ENCODE measurements around the gene B9D2.

B9D2 gene

DNA sequence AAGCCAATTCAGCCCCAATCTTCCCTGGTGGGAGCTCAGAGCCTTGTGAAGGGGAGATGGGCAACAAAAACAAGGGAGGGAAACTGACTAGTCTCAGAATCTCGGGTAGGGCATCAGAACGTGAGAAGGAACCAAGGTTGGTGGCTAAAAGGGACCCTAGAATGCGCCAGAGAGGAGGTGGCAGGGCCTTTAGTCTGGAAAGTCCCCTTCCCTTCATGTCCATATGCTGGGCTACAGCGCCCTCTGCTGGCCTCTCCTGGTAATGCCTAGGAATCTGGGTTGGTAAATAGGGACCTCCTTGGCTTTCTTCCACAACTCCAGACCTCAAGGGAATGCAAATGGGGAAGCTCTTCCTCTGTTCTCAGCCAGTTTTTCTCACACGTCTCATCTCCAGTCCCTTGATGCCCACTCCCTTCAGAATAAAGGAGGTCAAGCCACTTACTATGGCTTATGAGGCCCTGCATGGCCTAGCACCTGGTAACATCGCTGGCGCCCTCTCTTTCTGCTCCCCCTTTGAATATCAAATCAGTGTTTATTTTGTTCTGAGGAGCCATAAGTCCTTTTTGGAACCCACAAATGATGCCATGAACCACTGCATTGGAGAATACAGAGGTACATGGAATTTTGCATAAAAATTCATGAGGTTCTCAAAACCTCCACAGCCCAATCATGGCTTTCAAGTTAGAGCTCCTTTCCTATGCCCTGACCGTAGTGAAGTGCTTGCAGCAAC lies 55.3 kb downstream of the B9D2 start:
- DNase-seq, result peak; percentile 75 to 94 (median 89)

DNA sequence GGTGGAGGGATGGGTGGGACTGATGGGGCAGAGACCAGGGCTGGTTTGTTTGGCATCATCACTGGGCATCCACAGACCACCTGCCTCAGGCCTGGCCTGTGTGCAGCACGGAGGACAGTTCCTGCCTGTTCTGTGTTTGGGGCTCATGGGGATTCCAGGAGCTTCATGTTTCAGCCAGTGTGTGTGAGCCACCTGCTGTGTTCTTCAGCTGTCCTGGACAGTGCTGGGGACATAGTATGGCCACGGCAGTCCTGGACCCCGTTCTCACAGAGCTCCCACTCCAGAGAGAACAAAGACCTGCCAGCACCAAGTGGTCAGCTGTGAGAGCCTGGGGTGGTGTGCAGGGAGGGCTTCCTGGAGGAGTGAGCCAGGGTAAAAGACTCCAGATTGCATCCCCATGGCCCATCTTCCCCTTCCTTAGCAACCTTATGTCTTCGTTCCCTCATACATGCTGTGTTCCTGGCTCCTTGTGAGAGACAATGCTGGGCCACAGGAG lies 55.9 kb downstream of the B9D2 start:
- DNase-seq, result no peak

DNA sequence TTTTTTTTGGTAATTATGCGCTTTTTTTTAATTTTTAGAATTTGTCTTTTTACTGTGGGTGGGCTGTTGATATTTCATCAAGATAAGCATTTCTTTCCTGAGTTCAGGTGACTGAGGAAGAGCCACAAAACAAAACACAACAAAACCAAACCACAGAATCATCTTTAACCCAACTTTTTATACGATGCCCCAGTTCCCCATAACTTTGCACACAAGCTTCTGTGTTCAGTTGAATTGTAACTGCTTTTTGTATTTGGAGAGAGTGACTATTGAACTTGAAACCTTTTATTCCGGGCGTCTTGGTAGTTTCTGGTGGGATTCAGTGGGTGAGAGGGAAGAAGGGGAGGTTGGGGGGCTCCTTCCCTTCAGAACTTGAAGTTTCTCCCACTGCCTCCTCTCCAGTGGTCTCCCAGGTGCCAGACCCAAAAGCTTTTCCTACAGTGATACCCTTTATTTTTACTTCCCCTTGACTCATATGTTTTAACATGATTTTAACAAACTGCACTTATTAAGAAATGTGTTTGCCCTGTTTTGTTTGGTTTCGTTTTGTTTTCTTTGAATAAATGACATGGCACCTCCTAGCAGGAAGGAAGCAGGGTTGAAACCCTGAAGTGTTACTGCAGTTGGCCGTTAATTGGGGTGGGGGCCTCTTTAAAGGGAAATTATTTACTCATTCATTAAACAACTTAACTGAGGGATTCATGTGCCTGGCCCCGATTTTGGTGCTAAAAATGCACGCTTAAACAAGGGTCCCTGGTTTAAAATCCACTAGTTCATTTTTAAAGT lies 56.7 kb downstream of the B9D2 start:
- DNase-seq, result no peak

DNA sequence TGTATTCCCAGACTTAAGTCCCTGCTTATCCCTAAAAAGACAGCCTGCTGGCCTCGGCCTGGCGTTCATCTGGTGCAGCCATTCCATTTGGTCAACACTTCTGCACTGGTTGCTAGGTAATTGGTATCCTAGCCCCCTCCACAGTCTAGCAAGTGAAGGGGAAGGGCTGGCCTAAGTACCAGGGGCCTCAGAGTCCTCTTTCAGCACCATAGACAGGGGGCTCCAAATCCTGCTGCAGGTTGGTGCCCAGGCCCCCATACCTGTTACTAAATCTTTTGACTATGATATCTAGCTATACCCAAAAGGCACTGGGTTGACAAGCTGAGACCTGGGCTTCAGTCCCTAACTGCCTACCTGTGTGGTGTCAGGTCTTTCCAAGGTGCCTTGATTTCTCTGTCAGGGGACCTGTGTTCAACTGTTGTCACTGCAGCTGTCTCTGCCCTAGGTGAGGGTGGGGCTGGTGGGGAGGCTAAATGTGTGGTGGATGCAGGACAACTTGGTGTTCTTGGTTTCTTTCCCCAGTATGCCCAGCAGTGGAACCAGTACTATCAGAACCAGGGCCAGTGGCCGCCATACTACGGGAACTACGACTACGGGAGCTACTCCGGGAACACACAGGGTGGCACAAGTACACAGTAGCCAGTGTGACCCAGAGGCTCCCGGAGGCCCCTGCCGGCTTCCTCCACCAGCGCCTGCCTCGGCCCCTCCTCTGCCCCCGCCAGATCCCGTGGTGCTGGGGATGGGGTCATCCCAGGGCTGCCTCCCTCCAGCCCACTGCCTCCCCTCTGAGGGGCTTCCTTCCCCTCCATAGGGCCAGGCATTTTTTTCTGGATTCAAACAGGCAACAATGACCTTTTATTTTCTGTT lies 57.8 kb downstream of the B9D2 start:
- DNase-seq, result no peak

DNA sequence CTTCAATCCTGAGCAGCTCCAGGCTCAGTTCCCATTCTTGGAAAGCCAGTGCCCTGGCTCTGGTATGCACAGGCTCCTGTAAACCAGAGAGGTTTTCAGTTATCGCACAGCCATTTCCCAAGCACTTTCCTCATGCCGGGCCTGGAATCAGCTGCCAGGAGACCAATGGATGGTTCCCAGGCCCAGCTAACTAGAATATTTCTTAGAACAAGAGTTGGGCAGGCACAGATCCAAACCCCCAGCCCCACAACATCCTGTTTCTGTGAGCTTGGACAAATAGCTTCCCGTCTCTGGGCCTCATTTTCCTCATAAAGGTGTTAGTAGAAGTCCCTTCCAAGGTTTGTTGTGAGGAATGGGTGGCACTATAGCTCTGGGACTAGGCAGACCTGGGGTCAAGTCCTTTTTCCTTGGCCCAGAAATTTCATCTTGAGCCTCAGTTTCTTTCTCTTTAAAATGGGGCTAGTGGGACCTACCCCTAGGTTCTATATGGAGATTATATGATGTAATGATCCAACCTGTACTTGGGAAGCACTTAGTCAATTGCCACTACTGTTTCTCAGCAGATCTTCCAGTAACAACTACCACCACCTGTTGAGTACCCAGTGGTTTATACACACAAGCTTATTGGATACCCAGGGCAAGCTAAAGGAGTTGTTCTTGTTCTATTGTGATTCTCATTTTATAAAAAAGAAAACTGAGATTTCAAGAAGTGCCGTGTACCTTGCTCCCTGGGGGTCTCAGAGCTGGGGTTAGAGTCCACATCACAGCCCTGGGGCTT lies 59.1 kb downstream of the B9D2 start:
- no peak for DNase-seq

Data from NCI-H1417 (cell line).